Mucosa of stomach (tissue), 1 donor: ENCODE results near the gene PSMD1.
A peak's percentile ranks its signal among the peaks of the same experiment; 100 is the strongest.
"Not testable (repeated sequence)": the region's sequence is repeated elsewhere in the genome, so short reads cannot be mapped to it uniquely, and the experiment has no call there.

ENCODE experiments used
- H3K27me3 ChIP-seq: one replicate; pipeline ENCODE4 v1.7.0; 2013; ENCODE audit warnings: mild to moderate bottlenecking, low read length; ENCODE audit not compliant: control insufficient read depth, insufficient read depth
- H3K36me3 ChIP-seq: one replicate; pipeline ENCODE4 v1.7.0; 2013; ENCODE audit warnings: low read length; ENCODE audit not compliant: control insufficient read depth, insufficient read depth
- H3K4me1 ChIP-seq: one replicate; pipeline ENCODE4 v1.7.0; 2013; ENCODE audit warnings: mild to moderate bottlenecking, low read length; ENCODE audit not compliant: control insufficient read depth, insufficient read depth
- H3K4me3 ChIP-seq: one replicate; pipeline ENCODE4 v1.7.0; 2013; ENCODE audit warnings: low read length
- H3K9ac ChIP-seq: one replicate; pipeline ENCODE4 v1.7.0; 2013; ENCODE audit warnings: mild to moderate bottlenecking, low read length, moderate library complexity
- H3K9me3 ChIP-seq: one replicate; pipeline ENCODE4 v1.7.0; 2013; ENCODE audit warnings: mild to moderate bottlenecking, low read length, moderate library complexity; ENCODE audit not compliant: control insufficient read depth
- donor health status: Pancreatic carcinoma.

Gene PSMD1

DNA sequence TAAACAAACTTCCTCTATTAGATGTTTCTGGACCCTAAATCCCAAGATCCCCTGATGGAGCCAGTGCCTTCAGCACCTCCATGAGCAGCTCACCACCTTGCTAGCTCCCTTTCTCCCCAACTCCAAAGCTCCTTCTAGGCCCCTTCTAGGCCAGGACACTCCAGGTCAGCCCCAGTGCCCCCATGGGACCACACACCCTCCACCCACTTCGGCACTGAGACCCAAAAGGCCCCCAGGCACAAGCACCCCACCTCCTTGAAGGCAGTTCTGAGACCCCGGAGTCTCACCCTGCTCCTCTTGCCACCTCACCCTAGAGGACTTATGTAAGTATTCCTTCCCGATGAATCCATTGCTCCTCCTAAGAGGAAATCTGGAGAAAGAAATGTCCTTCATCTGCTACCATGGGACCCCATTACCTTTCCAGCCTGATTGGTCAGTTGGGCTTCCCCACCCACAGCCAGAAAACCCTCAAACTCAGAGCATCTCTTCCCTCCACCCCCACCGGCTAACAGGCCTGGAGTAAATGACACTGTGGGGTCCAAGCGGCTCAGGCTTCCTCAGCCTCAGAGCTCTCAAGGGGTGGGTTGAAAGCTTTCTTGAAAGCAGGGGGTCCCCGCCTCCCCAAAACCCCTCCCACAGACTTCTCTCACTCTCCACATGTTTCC is 132.0 kb downstream of the PSMD1 start:
- Histone ChIP-seq H3K27me3 (peaks cover 8% of the 10 kb centered on the region), H3K4me1 (peaks cover 16% of the 10 kb centered on the region), H3K4me3 (no peak overlapping the region), H3K9me3 (no peaks in the 10 kb centered on the region), H3K36me3 (no peaks in the 10 kb centered on the region), H3K9ac (no peak overlapping the region)

DNA sequence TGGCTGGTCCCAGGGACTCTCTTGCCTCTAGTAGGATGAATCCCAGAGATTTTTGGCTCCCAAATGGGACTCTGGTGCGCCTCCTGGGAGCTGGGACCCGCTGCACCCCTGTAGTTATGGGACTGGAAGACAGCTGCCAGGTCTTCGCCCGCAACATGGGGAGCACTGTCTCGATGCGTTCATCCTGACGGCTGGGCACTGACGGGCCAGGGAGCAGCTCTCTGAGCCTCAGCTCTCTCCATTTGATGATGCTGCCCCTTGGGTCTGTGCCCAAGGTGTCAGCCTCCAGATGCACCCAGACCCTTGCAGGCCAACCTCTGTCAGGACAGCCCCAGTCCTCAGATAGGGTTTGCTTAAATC is 132.5 kb downstream of the PSMD1 start:
- no peaks in the 10 kb centered on the region for H3K9me3 ChIP-seq
- H3K36me3 ChIP-seq: no peaks in the 10 kb centered on the region
- peaks cover 16% of the 10 kb centered on the region for H3K4me1 ChIP-seq
- no peak overlapping the region for H3K9ac ChIP-seq
- H3K27me3 ChIP-seq: peaks cover 8% of the 10 kb centered on the region
- H3K4me3 ChIP-seq: no peak overlapping the region

DNA sequence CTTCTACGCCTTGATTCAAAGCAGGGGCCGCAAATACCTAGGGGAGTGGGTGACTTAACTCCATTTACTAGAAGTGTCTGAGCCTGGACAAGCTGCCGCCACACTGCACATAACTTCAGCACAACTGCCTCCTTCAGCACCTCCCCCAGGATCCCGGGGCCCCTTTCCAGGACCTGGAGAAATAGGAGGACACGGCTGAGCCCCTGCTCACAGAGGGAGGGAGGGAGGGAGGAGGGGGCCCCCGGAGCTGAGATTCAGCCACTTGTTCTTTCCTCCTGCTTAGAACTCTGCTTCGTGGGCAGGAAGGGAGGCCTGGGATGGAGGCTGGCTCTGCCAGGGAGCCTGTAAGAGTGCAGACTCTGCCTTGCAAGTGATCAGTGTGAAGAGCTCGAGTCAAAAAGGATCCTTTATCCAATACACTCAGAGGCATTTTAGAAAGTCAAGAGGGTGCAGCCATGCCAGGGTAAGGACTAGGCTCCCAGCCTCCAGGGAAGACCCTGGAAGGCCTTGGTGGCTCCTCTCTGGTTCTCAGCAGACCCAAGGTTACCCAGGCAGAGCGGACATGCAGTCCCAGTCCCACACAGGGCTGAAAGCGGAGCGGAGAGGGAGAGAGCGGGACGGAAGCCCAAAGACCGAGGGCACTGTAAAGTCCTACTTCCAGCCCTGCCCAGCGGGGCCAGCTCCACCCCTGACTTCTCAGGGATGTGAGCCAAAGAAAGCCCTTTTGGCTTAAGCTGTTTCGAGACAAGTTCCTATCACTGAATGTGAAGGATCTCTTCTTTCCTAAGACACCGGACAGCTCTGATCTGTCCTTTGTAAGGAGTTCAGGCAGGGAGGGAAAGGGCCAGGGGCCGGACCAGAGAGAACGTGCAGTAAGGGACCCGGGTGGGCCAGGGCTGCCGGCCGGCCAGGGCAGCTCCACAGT is 133.2 kb downstream of the PSMD1 start:
- H3K4me1 ChIP-seq: peaks cover 16% of the 10 kb centered on the region
- peak overlapping the region; percentile 72 for H3K9ac ChIP-seq
- no peak overlapping the region for H3K4me3 ChIP-seq

DNA sequence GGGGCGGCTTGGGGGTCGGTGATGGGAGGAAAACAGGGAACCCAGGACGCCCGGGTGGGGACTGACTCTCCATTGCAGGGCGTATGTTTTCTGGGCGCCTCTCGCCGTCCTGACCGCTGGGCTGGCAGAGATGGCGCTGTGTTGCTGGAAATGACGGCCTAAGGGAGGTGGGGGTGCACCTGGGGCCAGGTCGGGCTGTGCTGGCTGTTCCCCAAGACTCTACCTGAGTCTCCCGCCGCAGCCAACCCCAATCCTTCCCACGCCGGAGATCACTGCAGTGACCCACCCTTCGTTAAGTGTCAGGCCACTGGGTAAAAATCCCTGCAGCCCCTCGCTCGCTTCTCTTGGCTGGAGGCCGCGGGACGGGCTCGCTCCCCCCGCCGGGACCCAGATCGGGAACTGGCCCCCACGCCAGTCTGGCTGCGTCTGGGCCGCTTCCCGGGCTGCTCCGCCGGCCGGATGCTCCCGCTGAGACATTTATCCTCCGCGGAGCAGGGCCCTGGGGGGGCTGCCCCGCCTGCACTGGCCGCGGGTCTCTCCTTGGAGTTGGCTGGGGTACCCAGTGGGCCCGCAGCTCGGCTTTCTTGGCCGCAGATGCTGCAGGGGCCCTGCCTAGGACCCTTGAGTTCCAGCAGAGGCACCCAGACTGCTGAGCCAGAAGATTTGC is 134.0 kb downstream of the PSMD1 start:
- peak overlapping the region; percentile 72 for H3K9ac ChIP-seq
- H3K4me3 ChIP-seq: peak overlapping the region; percentile 41
- no peaks in the 10 kb centered on the region for H3K36me3 ChIP-seq
- H3K9me3 ChIP-seq: no peaks in the 10 kb centered on the region
- peaks cover 12% of the 10 kb centered on the region for H3K4me1 ChIP-seq
- H3K27me3 ChIP-seq: peaks cover 8% of the 10 kb centered on the region

More for the DNA sequence above, 133.2 kb downstream of the PSMD1 start:
- H3K36me3 ChIP-seq: no peaks in the 10 kb centered on the region
- H3K9me3 ChIP-seq: no peaks in the 10 kb centered on the region
- peaks cover 8% of the 10 kb centered on the region for H3K27me3 ChIP-seq

DNA sequence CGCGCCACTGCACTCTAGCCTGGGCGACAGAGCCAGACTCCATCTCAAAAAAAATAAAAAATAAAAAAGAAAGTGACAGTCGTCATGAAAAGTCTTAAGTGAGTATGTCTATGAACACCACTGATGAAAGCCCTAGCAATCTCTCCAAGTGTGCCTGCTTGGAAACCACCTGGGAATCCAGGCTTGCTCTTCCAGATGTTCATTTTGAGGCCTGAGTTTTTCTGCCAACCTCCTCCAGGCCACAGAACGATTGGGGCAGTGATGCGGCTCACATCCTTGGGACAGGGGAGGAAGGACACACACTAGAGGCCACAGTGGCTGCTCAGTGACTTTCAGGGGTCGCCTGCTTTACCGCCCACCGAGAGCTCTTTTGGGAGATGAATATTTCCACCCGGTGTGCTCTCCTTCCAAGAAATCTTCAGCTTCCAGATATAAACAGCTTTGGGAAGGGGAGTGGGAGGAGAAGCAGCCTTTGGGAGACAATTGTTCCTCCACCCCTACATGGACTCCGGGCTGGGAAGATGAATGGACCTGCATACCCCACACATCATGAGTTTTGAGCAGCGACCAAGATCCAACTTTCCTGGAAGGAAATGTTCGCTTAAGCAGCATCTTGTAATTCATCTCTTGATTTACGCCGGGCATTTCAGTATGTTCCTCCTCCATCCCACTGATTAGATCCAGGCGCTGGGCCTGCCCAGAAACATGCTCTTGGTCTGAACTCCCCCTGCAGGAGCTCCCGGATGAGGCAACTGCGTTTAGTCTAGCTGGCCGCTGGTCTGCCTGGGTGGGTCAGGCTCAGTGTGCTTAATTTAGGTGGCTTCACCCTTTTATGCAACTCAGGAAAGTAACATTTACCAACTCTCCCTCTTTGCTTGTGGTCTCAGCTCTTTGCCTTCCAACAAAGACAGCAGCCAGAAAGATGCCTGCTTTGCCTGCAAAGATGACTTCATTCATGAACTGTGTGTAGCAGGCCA is 135.5 kb downstream of the PSMD1 start:
- H3K36me3 ChIP-seq: no peaks in the 10 kb centered on the region
- no peaks in the 10 kb centered on the region for H3K9me3 ChIP-seq
- H3K4me1 ChIP-seq: peaks cover 8% of the 10 kb centered on the region
- H3K9ac ChIP-seq: no peak overlapping the region
- peaks cover 8% of the 10 kb centered on the region for H3K27me3 ChIP-seq
- H3K4me3 ChIP-seq: no peak overlapping the region

DNA sequence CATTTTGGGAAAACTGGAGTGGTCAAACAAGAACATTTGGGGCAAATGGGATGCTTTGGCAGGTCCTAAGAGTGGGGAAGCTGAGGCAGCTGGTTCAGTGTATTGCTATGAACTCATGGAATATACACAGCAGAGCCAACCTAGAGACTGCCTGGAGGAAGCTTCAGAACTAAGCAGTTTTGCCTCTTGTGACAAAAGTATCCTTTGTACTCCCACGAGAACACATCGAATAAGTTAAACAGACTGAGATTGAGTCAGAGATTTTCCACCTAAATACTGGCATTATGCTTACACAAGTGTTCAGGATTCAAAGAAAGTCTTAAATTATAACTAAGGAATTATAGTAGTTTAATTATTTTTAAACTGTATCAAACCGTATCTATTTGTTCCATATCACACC is 136.5 kb downstream of the PSMD1 start:
- Histone ChIP-seq H3K4me1 (peaks cover 12% of the 10 kb centered on the region), H3K9ac (no peak overlapping the region)

DNA sequence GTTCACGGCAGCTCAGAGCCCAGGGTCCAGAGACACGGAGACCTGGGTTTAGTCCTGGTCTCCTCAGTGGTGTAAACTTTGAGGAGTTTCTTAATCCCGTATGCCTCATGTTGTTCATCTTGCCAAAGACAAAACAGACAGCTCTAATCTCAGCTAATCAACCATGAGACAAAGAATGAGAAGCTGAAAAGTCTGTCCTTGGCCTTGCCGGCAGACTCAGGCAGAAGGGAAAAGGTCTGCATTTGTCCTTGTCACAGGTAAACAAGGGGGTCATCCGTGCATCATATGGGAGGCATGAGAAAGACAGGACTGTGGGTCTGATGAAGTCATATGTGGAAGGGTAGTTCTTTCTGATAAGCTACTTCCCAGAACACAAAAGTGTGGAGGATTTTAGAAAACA is 139.9 kb downstream of the PSMD1 start:
- H3K4me1 ChIP-seq: peaks cover 4% of the 10 kb centered on the region
- no peak overlapping the region for H3K4me3 ChIP-seq
- no peaks in the 10 kb centered on the region for H3K36me3 ChIP-seq
- H3K27me3 ChIP-seq: no peaks in the 10 kb centered on the region
- no peak overlapping the region for H3K9ac ChIP-seq
- H3K9me3 ChIP-seq: no peaks in the 10 kb centered on the region

More for the DNA sequence above, 136.5 kb downstream of the PSMD1 start:
- Histone ChIP-seq H3K9me3 (no peaks in the 10 kb centered on the region), H3K36me3 (no peaks in the 10 kb centered on the region), H3K27me3 (peaks cover 8% of the 10 kb centered on the region), H3K4me3 (no peak overlapping the region)

DNA sequence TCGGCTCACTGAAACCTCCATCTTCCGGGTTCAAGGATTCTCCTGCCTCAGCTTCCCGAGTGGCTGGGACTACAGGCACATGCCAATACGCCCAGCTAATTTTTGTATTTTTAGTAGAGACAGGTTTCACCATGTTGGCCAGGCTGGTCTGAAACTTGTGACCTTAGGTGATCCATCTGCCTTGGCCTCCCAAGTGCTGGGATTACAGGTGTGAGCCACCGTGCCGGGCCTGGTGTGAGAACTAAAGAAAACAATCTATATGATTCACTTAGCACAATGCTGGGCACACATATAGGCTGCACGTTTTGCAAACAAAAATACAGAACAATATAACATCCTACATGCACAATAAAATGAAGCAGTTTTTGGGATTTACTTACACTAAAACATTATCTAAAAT is 140.5 kb downstream of the PSMD1 start:
- H3K36me3 ChIP-seq, H3K9me3 ChIP-seq, H3K4me1 ChIP-seq, H3K4me3 ChIP-seq, H3K9ac ChIP-seq, H3K27me3 ChIP-seq: not testable (repeated sequence)

DNA sequence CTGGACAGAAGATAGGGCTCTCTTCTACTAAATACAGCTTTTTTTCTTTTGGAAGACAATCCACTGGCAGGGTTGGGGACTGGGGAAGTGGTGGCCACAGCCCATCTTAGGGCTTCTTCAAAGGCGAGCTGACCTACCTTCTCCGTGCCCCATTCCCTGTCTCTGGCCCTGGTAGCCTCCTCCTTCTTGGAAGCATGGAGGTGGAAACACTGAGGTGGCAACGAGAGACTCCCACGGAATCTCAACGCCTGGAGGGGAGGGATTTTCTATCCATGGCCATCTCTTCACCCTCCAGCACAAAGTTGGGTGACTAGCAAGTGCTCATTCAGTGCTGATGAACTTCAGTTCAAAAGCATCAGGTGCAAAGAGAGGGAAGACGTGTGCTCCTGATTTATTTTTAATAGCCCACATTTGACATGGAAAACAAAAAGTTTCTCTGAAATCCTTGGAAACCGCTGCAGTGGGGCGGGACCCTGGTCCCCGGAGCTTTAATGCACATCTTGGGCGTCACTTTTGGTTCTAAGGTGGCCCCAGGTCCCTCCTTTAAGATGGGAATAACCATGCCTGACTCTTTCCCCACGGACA is 141.1 kb downstream of the PSMD1 start:
- peaks cover 4% of the 10 kb centered on the region for H3K4me1 ChIP-seq
- H3K36me3 ChIP-seq: no peaks in the 10 kb centered on the region
- peak overlapping the region; percentile 69 for H3K9ac ChIP-seq
- no peaks in the 10 kb centered on the region for H3K27me3 ChIP-seq
- H3K4me3 ChIP-seq: peak overlapping the region; percentile 82
- H3K9me3 ChIP-seq: no peaks in the 10 kb centered on the region

DNA sequence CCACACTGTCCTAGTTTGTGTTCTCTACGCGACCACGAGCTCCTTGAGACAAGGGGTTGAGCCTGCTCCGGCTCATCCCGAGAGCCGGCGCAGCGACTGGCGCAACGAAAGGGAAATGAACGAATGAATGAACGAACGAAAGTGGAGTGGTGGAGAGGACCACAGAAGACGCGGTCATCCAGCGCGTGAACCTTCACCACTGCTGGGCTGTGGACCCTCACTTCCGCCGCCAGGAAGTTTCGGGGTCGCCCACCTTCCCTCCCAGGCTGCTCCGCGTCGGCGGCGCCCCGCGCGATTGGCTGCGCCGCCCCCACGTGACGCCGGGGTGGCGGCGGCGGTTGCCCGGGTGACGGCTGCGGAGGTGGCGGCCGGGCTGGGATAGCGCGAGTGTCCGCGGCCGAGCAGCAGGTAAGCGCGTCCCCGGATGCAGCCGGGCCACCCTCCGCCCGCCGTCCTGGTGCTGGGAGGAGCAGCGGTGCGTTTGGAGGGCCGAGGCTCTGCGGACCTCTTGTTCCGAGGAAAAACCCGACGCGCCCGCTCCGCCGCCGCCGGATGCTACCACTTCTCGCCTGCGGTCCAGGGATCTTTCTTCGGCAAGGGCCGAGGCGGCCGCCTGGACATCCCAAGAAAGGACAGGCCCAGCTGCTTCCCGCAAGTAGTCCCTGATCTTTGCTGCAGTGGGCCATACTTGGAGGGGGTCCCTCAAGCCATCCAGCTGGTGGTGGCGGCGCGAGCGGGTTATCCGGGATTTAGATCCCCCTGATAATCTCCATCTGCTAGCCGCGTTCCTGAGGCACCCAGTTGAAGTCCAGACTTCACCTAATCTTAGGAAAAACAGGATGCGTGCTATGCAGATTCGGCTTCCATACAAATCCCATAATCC is 141.9 kb downstream of the PSMD1 start, which contains the start of gene ARMC9:
Gene ARMC9 (plus strand): TSS at position 341 of the 883 bp plus-strand sequence. CDS start 7,608 bp downstream, outside the sequence.
- Histone ChIP-seq H3K36me3 (no peaks in the 10 kb centered on the region), H3K4me1 (peaks cover 4% of the 10 kb centered on the region), H3K4me3 (peak within 1 kb of the TSS; percentile 82), H3K9ac (peak within 1 kb of the TSS; percentile 69), H3K9me3 (no peaks in the 10 kb centered on the region), H3K27me3 (no peaks in the 10 kb centered on the region)
